K562 (cell line): Measurements from ENCODE around the gene KNCN. TPM values are rescaled to one million over a fixed set of nuclear protein-coding genes. Genes with fewer than 3 reads are reported as not detected.

ENCODE experiments used
- CAMTA2 ChIP-seq: fragments of 250-450 bp; sonication (Bioruptor Pico); conservative IDR thresholded peaks from 2 replicates; pipeline ENCODE4 v1.5.1; 2022
- CBX2 ChIP-seq: fragments of 200-600 bp; sonication (generic); IDR thresholded peaks from one replicate; pipeline ENCODE4 v1.6.1; 2012; ENCODE audit warnings: mild to moderate bottlenecking, low read length, inconsistent platforms; ENCODE audit not compliant: insufficient read depth, poor library complexity, severe bottlenecking
- CHD1 ChIP-seq: fragments of 200-600 bp; sonication (generic); IDR thresholded peaks from one replicate; pipeline ENCODE4 v1.6.1; 2012; ENCODE audit warnings: mild to moderate bottlenecking, moderate library complexity, low read length, inconsistent platforms
- ETS2 ChIP-seq: IDR thresholded peaks from 2 replicates; pipeline ENCODE4 v1.6.1; 2016; ENCODE audit warnings: borderline replicate concordance, missing genetic modification characterization, mild to moderate bottlenecking, moderate library complexity, missing compliant biosample characterization; ENCODE audit not compliant: poor library complexity, severe bottlenecking
- GABPB1 ChIP-seq: sonication (generic); formaldehyde crosslinking; IDR thresholded peaks from 2 replicates; pipeline ENCODE4 v1.8.0; 2022; ENCODE audit warnings: mild to moderate bottlenecking, missing genetic modification reagents
- HMG20B ChIP-seq: fragments of 250-450 bp; sonication (Bioruptor Pico); IDR thresholded peaks from 2 replicates; pipeline ENCODE4 v1.5.0; 2021; ENCODE audit warnings: mild to moderate bottlenecking
- HNRNPL ChIP-seq: fragments of 200-400 bp; formaldehyde crosslinking; IDR thresholded peaks from 2 replicates; pipeline ENCODE4 v1.6.1; 2017; ENCODE audit warnings: low read depth, mild to moderate bottlenecking, low read length
- IRF1 ChIP-seq: sonication (generic); formaldehyde crosslinking; IDR thresholded peaks from 2 replicates; pipeline ENCODE4 v1.8.0; 2022; ENCODE audit warnings: missing genetic modification reagents, mild to moderate bottlenecking, borderline replicate concordance
- KLF1 ChIP-seq: fragments of 450-650 bp; IDR thresholded peaks from 2 replicates; pipeline ENCODE4 v1.6.1; 2016; ENCODE audit warnings: missing genetic modification characterization, missing compliant biosample characterization
- KLF6 ChIP-seq: fragments of 250-450 bp; sonication (Bioruptor Pico); IDR thresholded peaks from 2 replicates; pipeline ENCODE4 v1.4.0; 2020; ENCODE audit warnings: mild to moderate bottlenecking, moderate library complexity, borderline replicate concordance
- MAFF ChIP-seq: IDR thresholded peaks from 2 replicates; pipeline ENCODE4 v1.6.1; 2012; ENCODE audit warnings: low read length, improper control_type of control experiment
- MAFG ChIP-seq: fragments of 450-650 bp; conservative IDR thresholded peaks from 2 replicates; pipeline ENCODE4 v1.6.1; 2016; ENCODE audit warnings: missing genetic modification characterization, missing compliant biosample characterization
- POLR2AphosphoS5 ChIP-seq: IDR thresholded peaks from 2 replicates; pipeline ENCODE4 v1.6.1; 2011; ENCODE audit warnings: mild to moderate bottlenecking, low read depth, low read length, moderate library complexity; ENCODE audit not compliant: control insufficient read depth, insufficient read depth
- RNF2 ChIP-seq: sonication (generic); IDR thresholded peaks from 2 replicates; pipeline ENCODE4 v1.6.1; 2016
- SIX5 ChIP-seq, 2 experiments: IDR thresholded peaks; 2 replicates each; pipeline ENCODE4 v1.6.1; 2011; ENCODE audit warnings: low read length in 2 of 2, borderline replicate concordance in 1 of 2, low read depth in 1 of 2, mild to moderate bottlenecking in 1 of 2, moderate library complexity in 1 of 2; ENCODE audit not compliant: insufficient read depth in 1 of 2
- SPI1 ChIP-seq: IDR thresholded peaks from 2 replicates; pipeline ENCODE4 v1.6.1; 2011; ENCODE audit warnings: low read depth, low read length, control low read depth, borderline replicate concordance
- SRSF9 ChIP-seq: fragments of 200-400 bp; formaldehyde crosslinking; IDR thresholded peaks from 2 replicates; pipeline ENCODE4 v1.6.1; 2017; ENCODE audit warnings: low read depth, low read length, borderline replicate concordance
- STAG1 ChIP-seq: sonication (generic); formaldehyde crosslinking; IDR thresholded peaks from 2 replicates; pipeline ENCODE4 v1.5.0; 2020; ENCODE audit warnings: missing genetic modification reagents, borderline replicate concordance
- TSHZ1 ChIP-seq: fragments of 250-450 bp; sonication (Bioruptor Pico); IDR thresholded peaks from 2 replicates; pipeline ENCODE4 v1.4.0; 2020; ENCODE audit warnings: mild to moderate bottlenecking, moderate library complexity
- ZNF197 ChIP-seq: fragments of 200-800 bp; sonication (Bioruptor generic); IDR thresholded peaks from 2 replicates; pipeline ENCODE4 v1.6.1; 2016; ENCODE audit warnings: low read depth, missing genetic modification characterization, missing compliant biosample characterization
- ZNF280B ChIP-seq: fragments of 250-450 bp; sonication (Bioruptor Pico); IDR thresholded peaks from 2 replicates; pipeline ENCODE4 v1.5.1; 2021; ENCODE audit warnings: mild to moderate bottlenecking
- ZNF431 ChIP-seq: sonication (generic); formaldehyde crosslinking; IDR thresholded peaks from 2 replicates; pipeline ENCODE4 v1.8.0; 2022; ENCODE audit warnings: mild to moderate bottlenecking, missing genetic modification reagents
- ZNF75A ChIP-seq: fragments of 450-650 bp; formaldehyde crosslinking; IDR thresholded peaks from 2 replicates; pipeline ENCODE4 v1.4.0; 2020; ENCODE audit warnings: mild to moderate bottlenecking
- polyA plus RNA-seq, 8 experiments: library from polyadenylated mRNA; depleted of rRNA in 4 of 8; stranded (reverse) in 5 of 8; unstranded in 3 of 8; fragments of >200 nt; fragmentation: Nextera tagmentation in 2 of 8; fragmentation: Illumina TruSeq in 1 of 8; extraction: Ambion mirVana in 2 of 8; extraction: Trizol in 1 of 8; gene quantifications; 2 replicates each; pipeline versions ENCODE4 v1.2.1 to v1.2.3, GENCODE V29; 2011 to 2014; ENCODE audit warnings: inconsistent platforms in 1 of 8, missing spikeins in 1 of 8
- total RNA-seq, 7 experiments: library from RNA; depleted of rRNA in 6 of 7; stranded (reverse); fragments of >200 nt in 6 of 7; fragmentation: Illumina TruSeq in 2 of 7; extraction: Trizol in 2 of 7; gene quantifications; 2 replicates each; pipeline versions ENCODE4 v1.2.1 to v1.2.3, GENCODE V29; 2011 to 2021; ENCODE audit warnings: low replicate concordance in 1 of 7

KNCN gene
- total and polyA plus RNA-seq, 9 of the 15 experiments (the other 6 are each of a cell fraction or from before 2014, with no cell fraction given): not detected

- no peak for TF ChIP-seq ZNF280B
- TF ChIP-seq KLF1 (tag): peak; percentile 74; the same call in 1 of the 2 replicates
- no peak for TF ChIP-seq TSHZ1 (CRISPR knock-in tag)
- no peak for TF ChIP-seq SRSF9
- no peak for TF ChIP-seq STAG1 (CRISPR knock-in tag)
- TF ChIP-seq ZNF197 (CRISPR knock-in tag): no peak
- peak; percentile 96 for TF ChIP-seq POLR2AphosphoS5
- TF ChIP-seq GABPB1: peak; percentile 63
- TF ChIP-seq ETS2: no peak
- TF ChIP-seq MAFG (tag): no peak; the same call in none of the 2 replicates
- TF ChIP-seq SPI1: no peak
- no peak; the same call in 1 of the 2 replicates for TF ChIP-seq KLF6 (CRISPR knock-in tag)
- no peak for TF ChIP-seq ZNF75A (CRISPR knock-in tag)
- peak; percentile 64 for TF ChIP-seq CHD1
- TF ChIP-seq RNF2: peak; percentile 95
- TF ChIP-seq CAMTA2 (CRISPR knock-in tag): no peak
- TF ChIP-seq IRF1 (CRISPR knock-in tag): no peak
- peak; percentile 53; the same call in 1 of the 2 replicates for TF ChIP-seq MAFF
- no peak for TF ChIP-seq HNRNPL
- no peak for TF ChIP-seq ZNF431 (CRISPR knock-in tag)
- TF ChIP-seq CBX2: no peak
- no peak for TF ChIP-seq HMG20B (CRISPR knock-in tag)
- TF ChIP-seq SIX5 (IDR thresholded peaks at IDR 0.05; ENCODE audit: borderline replicate concordance in 1 of 2, insufficient read depth in 1 of 2, low read depth in 1 of 2, low read length in 2 of 2): 0 out of 4 replicates have a peak, but pooled peaks of 1 of the 2 experiments have one; percentile 0
Observed at GRCh38 chr1:46522184-46522968, 29.1 kb downstream of the KNCN start (continued).
